Astrocyte (in vitro differentiated cells and primary cell): ENCODE data around the gene MSRB3. TPM values are rescaled to one million over a fixed set of nuclear protein-coding genes. Genes with fewer than 3 reads are reported as not detected.

Source experiments
- DNase-seq: peaks from one replicate; pipeline ENCODE4 v3.0.0-alpha.2; 2010; ENCODE audit warnings: low read depth
- FAIRE-seq: peaks from 2 replicates; lab custom pipeline; 2011; peaks lifted over from hg19 to GRCh38; lab: Jason Lieb, UNC
- H2AFZ ChIP-seq: 2 replicates; pipeline ENCODE4 v1.6.0; 2012; ENCODE audit warnings: low read depth, low read length, inconsistent platforms
- H3K27ac ChIP-seq: 2 replicates; pipeline ENCODE4 v1.5.1; 2011; ENCODE audit warnings: low read depth, low read length, inconsistent platforms
- H3K27me3 ChIP-seq: 2 replicates; pipeline ENCODE4 v1.6.0; 2011; ENCODE audit warnings: low read length, inconsistent platforms; ENCODE audit not compliant: insufficient read depth
- H3K36me3 ChIP-seq: 2 replicates; pipeline ENCODE4 v1.5.1; 2011; ENCODE audit warnings: low read length, inconsistent platforms; ENCODE audit not compliant: insufficient read depth
- H3K4me1 ChIP-seq: 2 replicates; pipeline ENCODE4 v1.5.1; 2011; ENCODE audit warnings: low read length, inconsistent platforms; ENCODE audit not compliant: insufficient read depth
- H3K4me2 ChIP-seq: 2 replicates; pipeline ENCODE4 v1.6.0; 2012; ENCODE audit warnings: low read length, inconsistent platforms
- H3K4me3 ChIP-seq: 2 replicates; pipeline ENCODE4 v1.5.1; 2011; ENCODE audit warnings: low read depth, mild to moderate bottlenecking, low read length, inconsistent platforms; ENCODE audit not compliant: insufficient read depth
- H3K79me2 ChIP-seq: 2 replicates; pipeline ENCODE4 v1.6.0; 2012; ENCODE audit warnings: mild to moderate bottlenecking, low read length, inconsistent platforms; ENCODE audit not compliant: insufficient read depth
- H3K9ac ChIP-seq: 2 replicates; pipeline ENCODE4 v1.6.0; 2012; ENCODE audit warnings: mild to moderate bottlenecking, low read length, inconsistent platforms
- H3K9me3 ChIP-seq: 2 replicates; pipeline ENCODE4 v1.5.1; 2012; ENCODE audit warnings: low read depth, mild to moderate bottlenecking, low read length, inconsistent platforms; ENCODE audit not compliant: insufficient read depth
- H4K20me1 ChIP-seq: 2 replicates; pipeline ENCODE4 v1.6.0; 2012; ENCODE audit warnings: low read length, inconsistent platforms; ENCODE audit not compliant: insufficient read depth
- H3K27ac Mint-ChIP-seq: one replicate; pipeline ENCODE4 v1.8.0; 2021; ENCODE audit warnings: mild to moderate bottlenecking, mixed read lengths; ENCODE audit not compliant: unreplicated experiment
- H3K27me3 Mint-ChIP-seq: one replicate; pipeline ENCODE4 v1.8.0; 2021; ENCODE audit warnings: low read depth, mixed read lengths; ENCODE audit not compliant: unreplicated experiment
- H3K36me3 Mint-ChIP-seq: one replicate; pipeline ENCODE4 v1.8.0; 2021; ENCODE audit warnings: low read depth, mixed read lengths; ENCODE audit not compliant: unreplicated experiment
- H3K4me1 Mint-ChIP-seq: one replicate; pipeline ENCODE4 v1.8.0; 2021; ENCODE audit warnings: low read depth, mixed read lengths; ENCODE audit not compliant: unreplicated experiment
- H3K4me3 Mint-ChIP-seq: one replicate; pipeline ENCODE4 v1.8.0; 2021; ENCODE audit warnings: mild to moderate bottlenecking, moderate library complexity, mixed read lengths; ENCODE audit not compliant: unreplicated experiment
- H3K9me3 Mint-ChIP-seq: one replicate; pipeline ENCODE4 v1.8.0; 2021; ENCODE audit warnings: mild to moderate bottlenecking, mixed read lengths; ENCODE audit not compliant: unreplicated experiment
- EZH2 ChIP-seq: IDR thresholded peaks from 2 replicates; pipeline ENCODE4 v1.6.1; 2012; ENCODE audit warnings: mild to moderate bottlenecking, low read length, inconsistent platforms; ENCODE audit not compliant: insufficient read depth
- total RNA-seq: library from RNA; stranded (reverse); gene quantifications from 2 replicates; pipeline ENCODE4 v1.2.1, GENCODE V29; 2021
- TF ChIP-seq, protein P1 (sequence below): IDR thresholded peaks from 2 replicates; pipeline ENCODE4 v1.5.1; 2011; ENCODE audit warnings: low read depth, mild to moderate bottlenecking, inconsistent platforms, low read length, moderate library complexity; ENCODE audit not compliant: insufficient read depth

Gene MSRB3
- total RNA-seq, 1 donor from 2014 or later, result 73.0 TPM

DNA sequence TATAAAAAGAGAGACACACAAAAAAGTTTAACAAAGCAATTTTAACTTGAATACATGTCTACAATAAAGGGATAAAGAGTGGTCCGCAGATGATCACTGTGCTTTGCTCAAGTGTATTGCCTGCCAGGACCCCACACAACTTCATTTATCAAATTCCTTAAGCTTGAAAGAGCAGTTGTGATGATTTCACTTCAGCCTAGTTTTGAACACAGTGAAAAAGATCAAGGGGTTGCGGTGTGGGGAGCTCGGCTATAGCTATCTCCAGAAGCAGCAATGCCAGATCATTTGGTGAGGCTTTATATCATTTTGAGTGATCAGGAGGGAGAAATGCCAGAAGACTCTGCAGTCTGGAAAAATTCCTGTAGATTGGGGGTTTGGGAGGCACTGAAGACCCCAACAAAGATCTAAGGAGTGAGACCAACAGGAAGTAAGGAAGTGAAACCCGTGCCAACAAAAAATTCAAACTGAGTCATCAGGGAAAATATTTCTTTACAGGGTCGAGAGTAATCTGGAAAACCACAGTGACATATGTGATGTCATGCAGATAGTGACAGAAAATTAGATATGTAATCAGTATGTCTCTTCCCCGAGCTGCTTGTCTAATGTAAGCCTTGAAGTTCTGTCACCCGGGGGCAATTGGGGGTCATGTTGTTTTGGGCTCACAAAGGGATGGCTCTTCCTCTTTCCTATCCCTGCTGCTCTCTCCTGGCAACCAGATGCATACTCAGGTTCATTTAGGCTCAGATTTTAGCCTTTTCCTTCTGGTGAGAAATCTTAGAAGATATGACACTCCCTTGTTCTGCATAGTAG, 221.8 kb downstream of the MSRB3 start:
- Histone ChIP-seq H2AFZ (no peak overlapping the region), H3K4me2 (peak overlapping the region; percentile 74), H3K9ac (peak overlapping the region; percentile 34), H3K4me3 (no peak overlapping the region), H3K79me2 (no peaks in the 10 kb centered on the region), H3K9me3 (no peaks in the 10 kb centered on the region), H3K27ac (peak overlapping the region; percentile 61), H3K27me3 (no peaks in the 10 kb centered on the region), H4K20me1 (no peaks in the 10 kb centered on the region), H3K4me1 (peaks cover 30% of the 10 kb centered on the region), H3K36me3 (no peaks in the 10 kb centered on the region)
- Mint-ChIP-seq H3K27me3 (peaks cover 5% of the 10 kb centered on the region), H3K27ac (peak overlapping the region; percentile 64), H3K4me1 (peaks cover 35% of the 10 kb centered on the region), H3K9me3 (no peaks in the 10 kb centered on the region), H3K36me3 (no peaks in the 10 kb centered on the region), H3K4me3 (no peak overlapping the region)
- FAIRE-seq (no peak), DNase-seq (peak; percentile 85)
- no peak for TF ChIP-seq EZH2
- TF ChIP-seq, protein P1, sequence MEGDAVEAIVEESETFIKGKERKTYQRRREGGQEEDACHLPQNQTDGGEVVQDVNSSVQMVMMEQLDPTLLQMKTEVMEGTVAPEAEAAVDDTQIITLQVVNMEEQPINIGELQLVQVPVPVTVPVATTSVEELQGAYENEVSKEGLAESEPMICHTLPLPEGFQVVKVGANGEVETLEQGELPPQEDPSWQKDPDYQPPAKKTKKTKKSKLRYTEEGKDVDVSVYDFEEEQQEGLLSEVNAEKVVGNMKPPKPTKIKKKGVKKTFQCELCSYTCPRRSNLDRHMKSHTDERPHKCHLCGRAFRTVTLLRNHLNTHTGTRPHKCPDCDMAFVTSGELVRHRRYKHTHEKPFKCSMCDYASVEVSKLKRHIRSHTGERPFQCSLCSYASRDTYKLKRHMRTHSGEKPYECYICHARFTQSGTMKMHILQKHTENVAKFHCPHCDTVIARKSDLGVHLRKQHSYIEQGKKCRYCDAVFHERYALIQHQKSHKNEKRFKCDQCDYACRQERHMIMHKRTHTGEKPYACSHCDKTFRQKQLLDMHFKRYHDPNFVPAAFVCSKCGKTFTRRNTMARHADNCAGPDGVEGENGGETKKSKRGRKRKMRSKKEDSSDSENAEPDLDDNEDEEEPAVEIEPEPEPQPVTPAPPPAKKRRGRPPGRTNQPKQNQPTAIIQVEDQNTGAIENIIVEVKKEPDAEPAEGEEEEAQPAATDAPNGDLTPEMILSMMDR, result no peak

DNA sequence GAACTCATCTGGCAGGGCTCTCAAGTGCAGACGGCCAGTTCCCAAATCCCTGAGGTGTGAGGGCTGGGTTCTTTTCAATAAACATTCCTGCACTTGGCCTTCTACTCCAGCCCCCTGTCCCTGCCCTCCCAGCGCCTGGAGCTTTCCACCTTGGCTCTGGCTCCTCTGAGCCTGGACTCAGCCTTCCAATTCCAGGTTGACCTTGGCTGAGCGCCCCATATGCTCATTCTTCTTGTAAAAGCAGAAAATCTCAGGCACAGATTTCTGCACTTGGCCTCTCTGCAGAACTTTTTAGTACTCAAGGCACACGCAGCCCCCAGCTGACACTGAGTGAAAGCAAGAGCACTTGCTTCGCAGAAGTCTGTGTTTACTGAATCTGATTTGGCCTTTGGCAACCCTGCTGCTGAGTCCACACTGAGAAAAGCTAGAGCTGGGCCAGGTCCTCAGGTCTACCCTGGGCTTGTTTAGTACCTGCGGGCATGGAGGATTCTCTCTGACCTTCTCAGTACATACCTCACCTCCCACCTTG, 222.7 kb downstream of the MSRB3 start:
- no peak for TF ChIP-seq EZH2
- TF ChIP-seq, protein P1, result no peak

DNA sequence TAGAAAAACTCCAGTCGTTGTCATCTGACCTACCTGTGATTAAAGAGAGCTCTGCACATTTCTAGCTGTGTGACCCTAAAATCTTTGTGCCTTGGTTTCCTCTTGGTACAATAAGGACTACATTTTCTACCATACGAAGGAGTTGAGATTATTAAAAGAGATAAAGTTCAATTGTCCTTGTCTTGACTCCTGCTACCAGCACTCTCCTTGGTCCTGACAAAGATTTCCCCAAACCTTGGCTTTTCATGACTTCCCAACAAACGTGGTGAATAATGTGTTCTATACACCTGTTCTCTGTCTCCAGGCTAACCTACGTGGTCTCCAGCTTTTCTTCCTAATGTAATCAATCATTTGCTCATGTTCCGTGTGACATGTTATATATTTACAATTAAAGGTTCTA, 223.5 kb downstream of the MSRB3 start:
- H3K79me2 ChIP-seq, result no peaks in the 10 kb centered on the region
- peaks cover 1% of the 10 kb centered on the region for H3K9me3 Mint-ChIP-seq
- no peaks in the 10 kb centered on the region for H3K9me3 ChIP-seq
- H3K36me3 ChIP-seq, result no peaks in the 10 kb centered on the region
- no peaks in the 10 kb centered on the region for H3K27me3 ChIP-seq
- no peak overlapping the region for H3K27ac ChIP-seq
- H2AFZ ChIP-seq, result no peak overlapping the region
- H3K4me2 ChIP-seq, result no peak overlapping the region
- H3K4me3 Mint-ChIP-seq, result no peak overlapping the region
- H3K36me3 Mint-ChIP-seq, result no peaks in the 10 kb centered on the region
- H4K20me1 ChIP-seq, result no peaks in the 10 kb centered on the region
- H3K4me1 Mint-ChIP-seq, result peaks cover 22% of the 10 kb centered on the region
- H3K4me3 ChIP-seq, result no peak overlapping the region
- no peak overlapping the region for H3K27ac Mint-ChIP-seq
- DNase-seq (no peak), FAIRE-seq (peak; percentile 26)
- peaks cover 22% of the 10 kb centered on the region for H3K4me1 ChIP-seq
- no peak for TF ChIP-seq EZH2
- TF ChIP-seq, protein P1, result no peak
- peaks cover 21% of the 10 kb centered on the region for H3K27me3 Mint-ChIP-seq
- no peak overlapping the region for H3K9ac ChIP-seq

More for the DNA sequence above, 222.7 kb downstream of the MSRB3 start:
- peaks cover 22% of the 10 kb centered on the region for H3K4me1 ChIP-seq
- FAIRE-seq, result no peak
- peak overlapping the region; percentile 61 for H3K27ac ChIP-seq
- Mint-ChIP-seq H3K27ac (no peak overlapping the region), H3K36me3 (no peaks in the 10 kb centered on the region), H3K9me3 (no peaks in the 10 kb centered on the region), H3K4me1 (peaks cover 27% of the 10 kb centered on the region), H3K27me3 (peaks cover 14% of the 10 kb centered on the region), H3K4me3 (no peak overlapping the region)
- no peaks in the 10 kb centered on the region for H4K20me1 ChIP-seq
- H2AFZ ChIP-seq, result no peak overlapping the region
- H3K27me3 ChIP-seq, result no peaks in the 10 kb centered on the region
- no peak overlapping the region for H3K4me3 ChIP-seq
- no peak overlapping the region for H3K9ac ChIP-seq
- no peaks in the 10 kb centered on the region for H3K9me3 ChIP-seq
- no peaks in the 10 kb centered on the region for H3K36me3 ChIP-seq
- H3K79me2 ChIP-seq, result no peaks in the 10 kb centered on the region
- H3K4me2 ChIP-seq, result peak overlapping the region; percentile 74
- DNase-seq, result peak; percentile 39
